MCF 10A (cell line): Measurements from ENCODE around the gene SBF2. TPM values are rescaled to one million over a fixed set of nuclear protein-coding genes. Genes with fewer than 3 reads are reported as not detected.

Experiments used
- BruUV-seq: library from RNA; stranded (reverse); fragments of 400-500 nt; replicated peaks from 2 replicates; lab custom pipeline; 2021; lab: Mats Ljungman, UMichigan
- CTCF ChIA-PET: fragments of 300-600 bp; sonication (Branson Sonifier 250); formaldehyde crosslinking; extraction: SDS; loops from one replicate; lab custom pipeline; 2021; ENCODE audit warnings: antibody characterized with exemption, inconsistent platforms; lab: Yijun Ruan, JAX
- POLR2A ChIA-PET: fragments of 300-600, 350-650 bp; sonication (Branson Sonifier 250); formaldehyde crosslinking; extraction: SDS; loops from one replicate; lab custom pipeline; 2020; ENCODE audit warnings: antibody characterized with exemption, inconsistent platforms; lab: Yijun Ruan, JAX
- DNase-seq: peaks from one replicate; pipeline ENCODE4 v3.0.0-alpha.2; 2018; ENCODE audit not compliant: unreplicated experiment
- H3K27ac Mint-ChIP-seq: one replicate; pipeline ENCODE4 v1.8.0; 2022; ENCODE audit warnings: mild to moderate bottlenecking, low read depth, mixed read lengths; ENCODE audit not compliant: unreplicated experiment
- H3K27me3 Mint-ChIP-seq: one replicate; pipeline ENCODE4 v1.8.0; 2022; ENCODE audit warnings: mixed read lengths; ENCODE audit not compliant: insufficient read depth, unreplicated experiment
- H3K36me3 Mint-ChIP-seq: one replicate; pipeline ENCODE4 v1.8.0; 2022; ENCODE audit warnings: mild to moderate bottlenecking, moderate library complexity, mixed read lengths; ENCODE audit not compliant: insufficient read depth, unreplicated experiment
- H3K4me1 Mint-ChIP-seq: one replicate; pipeline ENCODE4 v1.8.0; 2022; ENCODE audit warnings: mixed read lengths; ENCODE audit not compliant: insufficient read depth, unreplicated experiment
- H3K4me3 Mint-ChIP-seq: one replicate; pipeline ENCODE4 v1.8.0; 2022; ENCODE audit warnings: mild to moderate bottlenecking, moderate library complexity, mixed read lengths; ENCODE audit not compliant: unreplicated experiment
- H3K9me3 Mint-ChIP-seq: one replicate; pipeline ENCODE4 v1.8.0; 2022; ENCODE audit warnings: mixed read lengths; ENCODE audit not compliant: unreplicated experiment
- CTCF ChIP-seq: fragments of 200-600 bp; IDR thresholded peaks from one replicate; pipeline ENCODE4 v1.8.0; 2022; ENCODE audit warnings: antibody characterized with exemption, mild to moderate bottlenecking; ENCODE audit not compliant: unreplicated experiment
- intact Hi-C: fragments of 100-400 bp; cut with micrococcal nuclease; formaldehyde crosslinking; loops from 2 replicates; pipeline ENCODE4 v1.14.1; 2022
- total RNA-seq: library from RNA; stranded (reverse); gene quantifications from 2 replicates; pipeline ENCODE4 v1.2.3, GENCODE V29; 2022

Gene SBF2
- total RNA-seq, 1 experiment from 2014 or later = 28.3 TPM

GRCh38 chr11:10155793-10156490 lies 138.1 kb downstream of the SBF2 start:
- intact Hi-C loops = no loop called here

GRCh38 chr11:10150800-10151199 lies 143.2 kb downstream of the SBF2 start:
- intact Hi-C loops = no loop called here
- Mint-ChIP-seq H3K4me1 (no peaks in the 10 kb centered on the region), H3K4me3 (no peak overlapping the region), H3K27me3 (no peaks in the 10 kb centered on the region), H3K36me3 (peaks cover 6% of the 10 kb centered on the region), H3K27ac (no peak overlapping the region), H3K9me3 (peaks cover 7% of the 10 kb centered on the region)
- ChIA-PET POLR2A (no interaction called here), CTCF (no interaction called here)
- BruUV-seq = no TSS peak
- DNase-seq = no peak
- TF ChIP-seq CTCF = no peak

More at GRCh38 chr11:10155793-10156490, 138.1 kb downstream of the SBF2 start:
- POLR2A ChIA-PET = interaction anchor here (0.6 kb wide), 1 partner anchor 10 kb away, joined by 3 read pairs; no protein-coding TSS in a partner anchor
- Mint-ChIP-seq H3K4me1 (peaks cover 14% of the 10 kb centered on the region), H3K27me3 (no peaks in the 10 kb centered on the region), H3K27ac (no peak overlapping the region), H3K4me3 (no peak overlapping the region), H3K36me3 (peaks cover 4% of the 10 kb centered on the region), H3K9me3 (peaks cover 17% of the 10 kb centered on the region)
- CTCF ChIA-PET = interaction anchor here (0.7 kb wide), 1 partner anchor 16 kb away, joined by 3 read pairs; no protein-coding TSS in a partner anchor
- BruUV-seq = no TSS peak
- DNase-seq = peak; percentile 17
- TF ChIP-seq CTCF = no peak

GRCh38 chr11:10149553-10149952 lies 144.5 kb downstream of the SBF2 start:
- no peak for DNase-seq
- H3K27me3 Mint-ChIP-seq = no peaks in the 10 kb centered on the region
- H3K4me1 Mint-ChIP-seq = no peaks in the 10 kb centered on the region
- H3K36me3 Mint-ChIP-seq = peaks cover 6% of the 10 kb centered on the region
- no peak overlapping the region for H3K4me3 Mint-ChIP-seq
- no peak for TF ChIP-seq CTCF
- peaks cover 7% of the 10 kb centered on the region for H3K9me3 Mint-ChIP-seq
- no TSS peak for BruUV-seq
- POLR2A ChIA-PET = interaction anchor here (1.1 kb wide), 1 partner anchor 10 kb away, joined by 4 read pairs; no protein-coding TSS in a partner anchor
- intact Hi-C loops = no loop called here
- CTCF ChIA-PET = no interaction called here
- no peak overlapping the region for H3K27ac Mint-ChIP-seq

- Mint-ChIP-seq H3K9me3 (peaks cover 7% of the 10 kb centered on the region), H3K27me3 (no peaks in the 10 kb centered on the region), H3K4me1 (no peaks in the 10 kb centered on the region), H3K27ac (no peak overlapping the region), H3K4me3 (no peak overlapping the region), H3K36me3 (peaks cover 6% of the 10 kb centered on the region)
- ChIA-PET CTCF (interaction anchor here (0.6 kb wide), 1 partner anchor 669 kb away, joined by 3 read pairs; no protein-coding TSS in a partner anchor), POLR2A (interaction anchor here (0.6 to 1.4 kb wide), 2 partner anchors 14 to 154 kb away, joined by 3 to 4 read pairs; no protein-coding TSS in a partner anchor)
- intact Hi-C loops = no loop called here
- DNase-seq = no peak
- TF ChIP-seq CTCF = no peak
- BruUV-seq = no TSS peak
Observed at GRCh38 chr11:10147195-10147594, 146.8 kb downstream of the SBF2 start.
